Stimulated activated naive B cell treated with anti-CD40 and anti-IgM and Interleukin-4, amounts not matched to agents 10 μg/mL and 1 μg/mL and 100 μg/mL, for 72 hours (primary cell): ENCODE data around the gene JAM2.
"Not testable (repeated sequence)": the region's sequence is repeated elsewhere in the genome, so short reads cannot be mapped to it uniquely, and the experiment has no call there.

Experiments
- ATAC-seq, 2 donors: fragments of 150-1000 bp; cut with Tn5 transposase; replicated peaks; 2 replicates each; pipeline ENCODE4 v1.10.0; 2021; ENCODE audit warnings: moderate library complexity in 1 of 2
- DNase-seq: peaks from one replicate; pipeline ENCODE4 v3.0.0; 2021
- H3K27ac Mint-ChIP-seq: one replicate; pipeline ENCODE4 v1.8.0; 2022; ENCODE audit warnings: mild to moderate bottlenecking, mixed read lengths
- H3K27me3 Mint-ChIP-seq, 2 donors: one replicate each; pipeline ENCODE4 v1.8.0; 2022; ENCODE audit warnings: mixed read lengths in 2 of 2
- H3K36me3 Mint-ChIP-seq, 2 donors: one replicate each; pipeline ENCODE4 v1.8.0; 2022; ENCODE audit warnings: mixed read lengths in 2 of 2, mild to moderate bottlenecking in 1 of 2
- H3K4me1 Mint-ChIP-seq, 2 donors: one replicate each; pipeline ENCODE4 v1.8.0; 2022; ENCODE audit warnings: mixed read lengths in 2 of 2, mild to moderate bottlenecking in 1 of 2
- H3K4me3 Mint-ChIP-seq, 2 donors: one replicate each; pipeline ENCODE4 v1.8.0; 2022; ENCODE audit warnings: mild to moderate bottlenecking in 2 of 2, mixed read lengths in 2 of 2, moderate library complexity in 1 of 2
- H3K9me3 Mint-ChIP-seq, 2 donors: one replicate each; pipeline ENCODE4 v1.8.0; 2022; ENCODE audit warnings: mixed read lengths in 2 of 2, mild to moderate bottlenecking in 1 of 2

The JAM2 gene, protein sequence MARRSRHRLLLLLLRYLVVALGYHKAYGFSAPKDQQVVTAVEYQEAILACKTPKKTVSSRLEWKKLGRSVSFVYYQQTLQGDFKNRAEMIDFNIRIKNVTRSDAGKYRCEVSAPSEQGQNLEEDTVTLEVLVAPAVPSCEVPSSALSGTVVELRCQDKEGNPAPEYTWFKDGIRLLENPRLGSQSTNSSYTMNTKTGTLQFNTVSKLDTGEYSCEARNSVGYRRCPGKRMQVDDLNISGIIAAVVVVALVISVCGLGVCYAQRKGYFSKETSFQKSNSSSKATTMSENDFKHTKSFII

GRCh38 chr21:25638660-25639550 is at the start of gene JAM2:
Gene JAM2, plus strand, starts transcription at chr21:25639258. Its CDS starts 564 bp downstream, at chr21:25639822.
- Mint-ChIP-seq H3K27me3 (peaks cover 0 to 10% of the 10 kb centered on the region in 2 donors), H3K9me3 (peaks cover 0 to 3% of the 10 kb centered on the region in 2 donors), H3K4me1 (peaks cover 16 to 31% of the 10 kb centered on the region in 2 donors), H3K4me3 (peak within 1 kb of the TSS; percentile 80 to 93), H3K36me3 (peaks cover 0 to 2% of the 10 kb centered on the region in 2 donors), H3K27ac (peak within 1 kb of the TSS; percentile 52)
- DNase-seq, result peak; percentile 47
- peak; percentile 66 to 72 for ATAC-seq

- Mint-ChIP-seq H3K27ac (peak overlapping the region; percentile 33), H3K36me3 (peaks cover 53 to 72% of the 10 kb centered on the region in 2 donors), H3K9me3 (no peaks in the 10 kb centered on the region), H3K27me3 (no peaks in the 10 kb centered on the region), H3K4me3 (no peak overlapping the region), H3K4me1 (peaks cover 26 to 40% of the 10 kb centered on the region in 2 donors)
- ATAC-seq (peak; percentile 22 to 62), DNase-seq (no peak)
These were observed 49.2 kb upstream of the JAM2 start for GRCh38 chr21:25589887-25590286.

DNA sequence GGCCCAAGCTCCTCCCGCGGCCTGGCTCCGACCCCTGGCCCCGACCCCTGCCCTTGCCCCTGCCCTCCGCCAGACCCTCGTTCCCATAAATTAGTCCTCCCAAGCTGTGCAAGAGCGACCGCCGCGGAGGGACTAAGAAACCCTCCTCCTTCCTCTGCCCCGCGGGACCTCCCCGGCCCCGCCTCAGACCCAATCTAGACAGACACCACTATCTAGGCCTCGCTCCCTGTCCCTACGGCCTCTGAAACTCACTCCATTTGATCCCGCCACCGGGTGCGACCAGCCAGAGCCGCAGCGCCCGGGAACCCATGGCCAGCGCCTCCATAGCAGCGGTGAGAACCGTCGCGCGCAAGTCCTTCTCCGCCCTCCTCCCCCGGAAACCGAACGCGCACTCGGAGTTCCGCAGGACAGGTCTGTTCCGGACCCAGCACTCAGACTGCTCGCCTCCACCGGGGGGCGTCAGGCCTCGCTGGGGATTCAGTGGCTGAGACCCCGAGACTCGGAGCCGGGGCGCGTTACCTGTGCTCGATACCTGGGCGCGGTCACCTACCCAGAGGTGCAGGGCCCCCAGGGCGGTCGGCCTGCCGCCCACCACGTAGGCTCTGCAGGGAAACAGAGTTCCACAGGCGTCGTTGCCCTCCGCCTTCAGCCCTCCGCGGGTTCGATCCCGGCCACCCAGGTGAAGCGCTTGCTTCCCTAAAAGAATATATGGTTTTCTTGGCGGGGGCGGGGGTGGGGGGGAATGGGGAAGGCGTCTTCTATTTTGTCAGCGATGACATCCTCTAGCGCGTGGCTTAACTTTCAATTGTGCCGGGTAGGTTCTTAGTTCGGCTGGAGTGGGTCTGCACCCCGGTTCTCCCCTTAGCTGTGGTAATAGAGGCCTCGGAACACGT is 31.7 kb upstream of the JAM2 start, which contains the start of gene MRPL39:
TSS of gene MRPL39 (minus strand) at position 331 of the 893 bp plus-strand sequence. CDS start at position 325, 6 bp downstream.
- H3K27me3 Mint-ChIP-seq, result no peaks in the 10 kb centered on the region
- H3K27ac Mint-ChIP-seq, result peak within 1 kb of the TSS; percentile 98
- peak within 1 kb of the TSS; percentile 87 to 96 for H3K4me3 Mint-ChIP-seq
- peaks cover 16 to 37% of the 10 kb centered on the region in 2 donors for H3K4me1 Mint-ChIP-seq
- peak; percentile 88 for DNase-seq
- peaks cover 9 to 19% of the 10 kb centered on the region in 2 donors for H3K36me3 Mint-ChIP-seq
- no peaks in the 10 kb centered on the region for H3K9me3 Mint-ChIP-seq
- peak; percentile 92 to 93 for ATAC-seq

- no peaks in the 10 kb centered on the region for H3K27me3 Mint-ChIP-seq
- H3K27ac Mint-ChIP-seq, result peak overlapping the region; percentile 71
- DNase-seq (peak; percentile 69), ATAC-seq (peak; percentile 82 to 84)
- H3K4me1 Mint-ChIP-seq, result peaks cover 14 to 30% of the 10 kb centered on the region in 2 donors
- no peaks in the 10 kb centered on the region for H3K9me3 Mint-ChIP-seq
- peak overlapping the region; percentile 87 to 96 for H3K4me3 Mint-ChIP-seq
- H3K36me3 Mint-ChIP-seq, result peaks cover 5 to 13% of the 10 kb centered on the region in 2 donors
These were observed 30.9 kb upstream of the JAM2 start for GRCh38 chr21:25608044-25608737.

- H3K9me3 Mint-ChIP-seq, result no peaks in the 10 kb centered on the region
- no peak overlapping the region for H3K27ac Mint-ChIP-seq
- ATAC-seq (no peak), DNase-seq (no peak)
- H3K36me3 Mint-ChIP-seq, result no peaks in the 10 kb centered on the region
- H3K4me1 Mint-ChIP-seq, result no peaks in the 10 kb centered on the region
- H3K4me3 Mint-ChIP-seq, result no peak overlapping the region
- no peaks in the 10 kb centered on the region for H3K27me3 Mint-ChIP-seq
These were observed 24.6 kb upstream of the JAM2 start for GRCh38 chr21:25614441-25614840.

DNA sequence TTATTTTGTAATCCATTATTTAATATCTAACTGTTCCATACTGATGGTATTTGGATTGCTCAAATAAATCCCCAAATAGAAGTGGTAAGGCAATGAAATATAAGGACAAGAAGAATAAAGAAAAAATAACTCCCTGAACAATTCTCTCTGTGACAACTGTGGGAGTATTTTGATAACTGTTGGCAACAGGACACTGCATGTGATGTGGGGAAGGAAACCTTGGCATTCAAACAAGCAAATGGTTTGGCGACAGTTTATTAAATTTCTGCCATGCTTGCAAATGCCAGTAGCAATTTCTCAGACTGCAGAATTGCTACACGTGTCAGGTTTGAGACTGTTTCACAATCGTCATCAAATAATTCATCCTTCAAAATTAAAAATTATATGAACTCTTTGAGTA is 23.2 kb upstream of the JAM2 start:
- Mint-ChIP-seq H3K9me3 (no peaks in the 10 kb centered on the region), H3K4me3 (no peak overlapping the region), H3K27ac (no peak overlapping the region), H3K27me3 (no peaks in the 10 kb centered on the region), H3K4me1 (no peaks in the 10 kb centered on the region), H3K36me3 (no peaks in the 10 kb centered on the region)
- ATAC-seq, result no peak
- no peak for DNase-seq

- Mint-ChIP-seq H3K27me3 (no peaks in the 10 kb centered on the region), H3K36me3 (no peaks in the 10 kb centered on the region), H3K27ac (no peak overlapping the region), H3K4me3 (no peak overlapping the region), H3K4me1 (no peaks in the 10 kb centered on the region), H3K9me3 (no peaks in the 10 kb centered on the region)
- ATAC-seq (no peak), DNase-seq (no peak)
These were observed 19.9 kb upstream of the JAM2 start for GRCh38 chr21:25619198-25619597.

GRCh38 chr21:25624511-25624910 is 14.5 kb upstream of the JAM2 start:
- no peak overlapping the region for H3K27ac Mint-ChIP-seq
- H3K36me3 Mint-ChIP-seq, result no peaks in the 10 kb centered on the region
- H3K9me3 Mint-ChIP-seq, result no peaks in the 10 kb centered on the region
- DNase-seq, result no peak
- H3K4me3 Mint-ChIP-seq, result no peak overlapping the region
- H3K27me3 Mint-ChIP-seq, result no peaks in the 10 kb centered on the region
- no peaks in the 10 kb centered on the region for H3K4me1 Mint-ChIP-seq
- ATAC-seq, result no peak

- H3K4me1 Mint-ChIP-seq, result no peaks in the 10 kb centered on the region
- no peak overlapping the region for H3K4me3 Mint-ChIP-seq
- no peak overlapping the region for H3K27ac Mint-ChIP-seq
- DNase-seq, result no peak
- H3K9me3 Mint-ChIP-seq, result no peaks in the 10 kb centered on the region
- ATAC-seq, result no peak
- H3K27me3 Mint-ChIP-seq, result no peaks in the 10 kb centered on the region
- H3K36me3 Mint-ChIP-seq, result no peaks in the 10 kb centered on the region
These were observed 14.0 kb upstream of the JAM2 start for GRCh38 chr21:25625036-25625435.

- not testable (repeated sequence) for H3K9me3 Mint-ChIP-seq, ATAC-seq, H3K27me3 Mint-ChIP-seq, DNase-seq, H3K27ac Mint-ChIP-seq, H3K4me3 Mint-ChIP-seq, H3K4me1 Mint-ChIP-seq, H3K36me3 Mint-ChIP-seq
These were observed 13.1 kb upstream of the JAM2 start for GRCh38 chr21:25625776-25626555.

DNA sequence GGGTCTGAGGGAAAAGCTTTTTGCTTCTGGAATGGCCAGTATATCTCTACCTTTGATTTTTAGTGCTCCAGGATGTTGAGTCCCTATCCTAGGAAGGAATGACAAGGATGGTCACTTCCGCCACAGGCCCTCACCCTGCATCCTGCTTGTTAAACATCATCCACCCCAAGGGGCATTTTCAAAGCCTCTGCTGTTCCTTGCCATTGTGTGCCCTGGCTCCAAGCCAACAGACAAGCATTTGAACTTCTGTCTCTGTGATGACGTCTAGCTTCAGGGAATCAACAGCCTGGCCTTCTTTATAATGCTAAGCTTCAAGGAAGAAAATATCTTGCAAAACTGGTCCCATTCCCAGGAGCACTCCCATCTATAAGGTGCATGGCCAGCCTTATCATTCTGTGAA is 12.3 kb upstream of the JAM2 start:
- H3K9me3 Mint-ChIP-seq, result no peaks in the 10 kb centered on the region
- H3K4me3 Mint-ChIP-seq, result no peak overlapping the region
- no peaks in the 10 kb centered on the region for H3K36me3 Mint-ChIP-seq
- no peak for DNase-seq
- no peaks in the 10 kb centered on the region for H3K4me1 Mint-ChIP-seq
- no peak for ATAC-seq
- H3K27me3 Mint-ChIP-seq, result no peaks in the 10 kb centered on the region
- H3K27ac Mint-ChIP-seq, result no peak overlapping the region

DNA sequence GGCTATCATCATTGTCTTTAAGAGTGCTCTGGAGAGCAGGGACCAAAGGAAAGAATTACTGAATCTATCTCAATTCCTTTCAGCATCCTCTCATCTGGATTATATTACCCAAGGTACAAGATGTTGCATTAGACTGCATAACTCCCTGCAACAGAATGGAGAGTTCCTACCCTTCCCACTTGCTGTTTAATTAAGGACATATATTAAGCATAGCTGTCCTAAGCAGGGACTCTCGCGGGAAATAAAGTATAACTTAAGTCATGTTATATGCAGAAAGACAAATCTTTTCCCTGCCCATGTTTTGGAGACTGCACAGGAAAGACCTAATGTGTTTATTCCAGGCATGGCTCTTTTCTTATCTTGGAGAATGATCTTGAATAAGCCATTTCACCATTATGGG is 6.8 kb upstream of the JAM2 start:
- H3K27me3 Mint-ChIP-seq, result peaks cover 0 to 10% of the 10 kb centered on the region in 2 donors
- peaks cover 4 to 5% of the 10 kb centered on the region in 2 donors for H3K4me1 Mint-ChIP-seq
- DNase-seq, result no peak
- H3K27ac Mint-ChIP-seq, result no peak overlapping the region
- H3K9me3 Mint-ChIP-seq, result no peaks in the 10 kb centered on the region
- H3K4me3 Mint-ChIP-seq, result no peak overlapping the region
- no peak for ATAC-seq
- H3K36me3 Mint-ChIP-seq, result no peaks in the 10 kb centered on the region

DNA sequence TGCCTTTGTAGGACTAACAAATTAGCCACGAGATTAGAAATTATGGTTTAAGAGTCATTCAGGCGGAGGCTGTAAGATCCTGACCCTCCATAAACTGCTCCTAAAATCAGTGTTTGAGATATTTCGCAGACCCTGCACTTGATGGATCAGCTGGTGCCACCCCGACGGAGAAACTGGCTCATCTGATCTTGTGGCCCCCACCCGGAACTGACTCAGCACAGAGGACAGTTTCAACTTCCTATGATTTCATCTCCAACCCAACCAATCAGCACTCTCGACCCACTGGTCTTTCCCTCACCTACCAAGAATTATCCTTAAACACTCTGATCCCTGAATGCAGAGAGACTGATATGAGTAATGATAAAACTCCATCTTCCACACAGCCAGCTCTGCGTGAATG is 3.7 kb upstream of the JAM2 start:
- H3K4me3 Mint-ChIP-seq, result no peak overlapping the region
- H3K27me3 Mint-ChIP-seq, result peaks cover 0 to 10% of the 10 kb centered on the region in 2 donors
- DNase-seq (no peak), ATAC-seq (no peak)
- H3K36me3 Mint-ChIP-seq, result peaks cover 0 to 2% of the 10 kb centered on the region in 2 donors
- H3K27ac Mint-ChIP-seq, result no peak overlapping the region
- peaks cover 0 to 3% of the 10 kb centered on the region in 2 donors for H3K9me3 Mint-ChIP-seq
- peaks cover 12 to 24% of the 10 kb centered on the region in 2 donors for H3K4me1 Mint-ChIP-seq
